Esophagus squamous epithelium (tissue), 5 donors: ENCODE results near the gene TBX15. TPM values are rescaled to one million over a fixed set of nuclear protein-coding genes. Genes with fewer than 3 reads are reported as not detected.
A peak's percentile ranks its signal among the peaks of the same experiment; 100 is the strongest.

Experiments used
- DNase-seq: peaks from one replicate; lab custom pipeline; 2025; lab: John Stamatoyannopoulos, UW
- H3K27ac ChIP-seq, 4 donors: fragments of 200-600 bp; sonication (generic); one replicate each; pipeline ENCODE4 v1.5.1; 2016 to 2019; ENCODE audit warnings: mild to moderate bottlenecking in 1 of 4
- H3K27me3 ChIP-seq, 4 donors: fragments of 200-600 bp; sonication (generic); 1 replicate in 3 of 4; 2 replicates in 1 of 4; pipeline versions ENCODE4 v1.5.1 to v1.6.0; 2017 to 2021; ENCODE audit warnings: antibody characterized with exemption in 1 of 4
- H3K36me3 ChIP-seq, 3 donors: fragments of 200-600 bp; sonication (generic); one replicate each; pipeline ENCODE4 v1.5.1; 2016 to 2019
- H3K4me1 ChIP-seq, 3 donors: fragments of 200-600 bp; sonication (generic); one replicate each; pipeline ENCODE4 v1.5.1; 2017 to 2019
- H3K4me3 ChIP-seq, 4 donors: fragments of 200-600 bp; sonication (generic); 1 replicate in 3 of 4; 2 replicates in 1 of 4; pipeline ENCODE4 v1.5.1; 2016 to 2019; ENCODE audit warnings: mild to moderate bottlenecking in 2 of 4, moderate library complexity in 1 of 4
- H3K9me3 ChIP-seq, 3 donors: fragments of 200-600 bp; sonication (generic); one replicate each; pipeline ENCODE4 v1.5.1; 2016 to 2019
- CTCF ChIP-seq, 6 experiments: fragments of 450-650 bp in 4 of 6; fragments of 200-600 bp in 2 of 6; sonication (generic) in 2 of 6; IDR thresholded peaks; one replicate each; pipeline ENCODE4 v1.5.1; 2016 to 2019; ENCODE audit warnings: antibody characterized with exemption in 6 of 6, mild to moderate bottlenecking in 4 of 6, moderate library complexity in 4 of 6
- POLR2A ChIP-seq, 4 donors: fragments of 450-650 bp; IDR thresholded peaks; one replicate each; pipeline ENCODE4 v1.6.1; 2017; ENCODE audit warnings: antibody characterized with exemption in 4 of 4, mild to moderate bottlenecking in 4 of 4, moderate library complexity in 3 of 4
- WGBS, 2 donors: methylation state at CpG; one replicate each; pipeline ENCODE4 v1.1.5; 2018; 5-methylcytosine and 5-hydroxymethylcytosine counted together
- intact Hi-C: fragments of 100-400 bp; cut with DNase I; formaldehyde crosslinking; loops from one replicate; pipeline ENCODE4 v1.15.0; 2022
- total RNA-seq, 4 donors: library from RNA; depleted of rRNA; stranded (reverse); fragments of >200 nt; gene quantifications; one replicate each; pipeline ENCODE4 v1.1.0, GENCODE V29; 2016
- donor health status: DM: yes; HTN: yes; CAD: no.

The TBX15 gene
- total RNA-seq, 4 donors from 2014 or later: 0.15 to 0.19 TPM; not detected in 2

GRCh38 chr1:119006406-119007279, 18.5 kb upstream of the TBX15 start:
- H3K9me3 ChIP-seq: no peaks in the 10 kb centered on the region
- 10 to 14% methylated on average over 19 to 21 of the region's 81 CpGs for WGBS, 2 donors
- DNase-seq: no peak
- intact Hi-C loops: loop anchor here (5.0 kb wide), 1 partner anchor 854 kb away; no protein-coding TSS in a partner anchor
- peaks cover 17 to 46% (median 30%) of the 10 kb centered on the region in 3 donors for H3K4me1 ChIP-seq
- H3K4me3 ChIP-seq: peak overlapping the region in 3 of 4 donors; percentile 5 to 57 (median 41)
- no peak overlapping the region for H3K27ac ChIP-seq
- no peaks in the 10 kb centered on the region for H3K36me3 ChIP-seq
- peaks cover 10 to 83% (median 38%) of the 10 kb centered on the region in 4 donors for H3K27me3 ChIP-seq
- no peak for TF ChIP-seq CTCF (IDR thresholded peaks at IDR 0.05)
- TF ChIP-seq POLR2A (IDR thresholded peaks at IDR 0.05): no peak

GRCh38 chr1:119005724-119006405, 17.7 kb upstream of the TBX15 start:
- TF ChIP-seq CTCF (IDR thresholded peaks at IDR 0.05) (no peak), POLR2A (IDR thresholded peaks at IDR 0.05) (no peak)
- intact Hi-C loops: loop anchor here (5.0 kb wide), 1 partner anchor 854 kb away; no protein-coding TSS in a partner anchor
- WGBS, 2 donors: 20% methylated on average over 16 to 17 of the region's 17 CpGs
- Histone ChIP-seq H3K4me3 (no peak overlapping the region), H3K27me3 (peaks cover 14 to 91% (median 45%) of the 10 kb centered on the region in 4 donors), H3K9me3 (no peaks in the 10 kb centered on the region), H3K27ac (no peak overlapping the region), H3K36me3 (no peaks in the 10 kb centered on the region), H3K4me1 (peaks cover 20 to 53% (median 38%) of the 10 kb centered on the region in 3 donors)
- DNase-seq: no peak

DNA sequence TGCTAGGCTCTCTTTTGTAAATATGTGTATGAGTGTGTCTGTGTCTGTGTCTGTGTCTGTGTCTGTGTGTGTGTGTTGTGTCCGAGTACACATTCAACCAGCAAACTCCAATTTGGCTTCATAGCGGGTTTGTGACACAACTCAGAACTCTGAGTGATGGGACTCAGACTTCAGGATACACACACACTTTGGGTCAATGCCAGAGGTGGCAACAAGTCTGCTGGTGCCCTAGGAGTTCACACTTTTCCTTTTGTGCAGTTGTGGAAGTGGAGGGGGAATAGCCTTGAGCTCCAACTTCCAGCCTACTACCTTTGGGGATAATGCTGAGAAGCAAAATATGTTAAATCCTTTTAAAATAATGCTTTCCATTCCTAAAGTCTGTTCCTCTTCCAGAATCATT, 16.6 kb upstream of the TBX15 start:
- Histone ChIP-seq H3K27me3 (peaks cover 20 to 100% (median 53%) of the 10 kb centered on the region in 4 donors), H3K27ac (no peak overlapping the region), H3K4me3 (no peak overlapping the region), H3K9me3 (no peaks in the 10 kb centered on the region), H3K4me1 (peaks cover 20 to 64% (median 42%) of the 10 kb centered on the region in 3 donors), H3K36me3 (no peaks in the 10 kb centered on the region)
- TF ChIP-seq CTCF (IDR thresholded peaks at IDR 0.05) (no peak), POLR2A (IDR thresholded peaks at IDR 0.05) (no peak)
- DNase-seq: no peak
- 63 to 67% methylated on average over 2 of the region's 2 CpGs for WGBS, 2 donors
- intact Hi-C loops: loop anchor here (5.0 kb wide), 1 partner anchor 852 kb away; no protein-coding TSS in a partner anchor

DNA sequence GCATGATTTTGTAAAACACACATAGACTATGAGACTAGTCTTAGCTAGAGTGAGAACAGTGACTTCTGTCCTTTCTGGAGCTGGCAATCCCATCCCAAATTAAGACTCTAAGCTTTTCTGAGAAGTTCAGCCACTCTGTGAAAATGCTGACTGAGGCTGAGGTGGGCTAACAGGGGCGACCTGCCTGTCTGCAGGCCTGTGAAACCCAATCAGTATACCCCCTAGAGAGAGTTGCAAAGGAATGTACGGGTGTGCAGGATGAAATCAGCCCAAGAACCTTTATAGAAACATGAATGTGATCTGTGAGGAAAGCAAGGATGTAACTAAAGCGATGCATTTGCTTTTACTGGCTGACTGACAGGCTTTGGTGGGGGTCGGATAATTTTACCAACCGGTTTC, 16.0 kb upstream of the TBX15 start:
- no peak overlapping the region for H3K4me3 ChIP-seq
- WGBS, 2 donors: 28 to 52% methylated on average over 5 of the region's 5 CpGs
- TF ChIP-seq CTCF (IDR thresholded peaks at IDR 0.05): no peak
- intact Hi-C loops: no loop called here
- no peaks in the 10 kb centered on the region for H3K36me3 ChIP-seq
- no peak overlapping the region for H3K27ac ChIP-seq
- no peaks in the 10 kb centered on the region for H3K9me3 ChIP-seq
- DNase-seq: no peak
- H3K4me1 ChIP-seq: peaks cover 20 to 68% (median 42%) of the 10 kb centered on the region in 3 donors
- peaks cover 20 to 100% (median 56%) of the 10 kb centered on the region in 4 donors for H3K27me3 ChIP-seq
